GM13976 (cell line): ENCODE data around the gene DERA.

ENCODE experiments used
- DNase-seq: peaks from one replicate; pipeline ENCODE4 v3.0.0; 2012; ENCODE audit warnings: low spot score
- in situ Hi-C: fragments of 300-500 bp; cut with MboI; formaldehyde crosslinking; loops from one replicate; pipeline ENCODE4 v1.12.0; 2022; ENCODE audit warnings: low sequenced_read_pairs, mixed read lengths, inconsistent platforms; ENCODE audit not compliant: unreplicated experiment
- TF ChIP-seq, protein P1 (sequence below): IDR thresholded peaks from 2 replicates; pipeline ENCODE4 v1.5.1; 2012; ENCODE audit warnings: borderline replicate concordance, mild to moderate bottlenecking; ENCODE audit not compliant: insufficient read depth; ENCODE audit errors: extremely low read depth, missing control alignments, control extremely low read depth

The DERA gene

DNA sequence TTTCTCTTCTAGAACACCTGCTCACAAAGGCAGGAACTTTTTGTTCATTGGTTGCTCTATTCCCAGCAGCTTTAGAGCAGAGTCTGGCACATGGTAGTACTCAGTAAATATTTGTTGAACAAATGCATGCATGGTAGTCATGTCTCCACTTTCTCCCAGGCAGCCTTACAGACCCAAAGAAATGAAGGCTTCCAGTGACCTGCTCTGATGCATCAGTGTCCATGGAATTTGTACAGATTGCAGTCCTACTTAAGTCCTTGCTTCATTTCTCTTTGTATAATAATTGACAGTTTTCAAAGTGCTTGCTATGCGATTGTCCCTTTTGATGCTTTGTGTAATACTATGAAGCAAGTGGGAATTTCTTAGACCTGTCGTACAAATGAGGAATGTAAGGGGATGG lies 119.6 kb downstream of the DERA start:
- TF ChIP-seq, protein P1, sequence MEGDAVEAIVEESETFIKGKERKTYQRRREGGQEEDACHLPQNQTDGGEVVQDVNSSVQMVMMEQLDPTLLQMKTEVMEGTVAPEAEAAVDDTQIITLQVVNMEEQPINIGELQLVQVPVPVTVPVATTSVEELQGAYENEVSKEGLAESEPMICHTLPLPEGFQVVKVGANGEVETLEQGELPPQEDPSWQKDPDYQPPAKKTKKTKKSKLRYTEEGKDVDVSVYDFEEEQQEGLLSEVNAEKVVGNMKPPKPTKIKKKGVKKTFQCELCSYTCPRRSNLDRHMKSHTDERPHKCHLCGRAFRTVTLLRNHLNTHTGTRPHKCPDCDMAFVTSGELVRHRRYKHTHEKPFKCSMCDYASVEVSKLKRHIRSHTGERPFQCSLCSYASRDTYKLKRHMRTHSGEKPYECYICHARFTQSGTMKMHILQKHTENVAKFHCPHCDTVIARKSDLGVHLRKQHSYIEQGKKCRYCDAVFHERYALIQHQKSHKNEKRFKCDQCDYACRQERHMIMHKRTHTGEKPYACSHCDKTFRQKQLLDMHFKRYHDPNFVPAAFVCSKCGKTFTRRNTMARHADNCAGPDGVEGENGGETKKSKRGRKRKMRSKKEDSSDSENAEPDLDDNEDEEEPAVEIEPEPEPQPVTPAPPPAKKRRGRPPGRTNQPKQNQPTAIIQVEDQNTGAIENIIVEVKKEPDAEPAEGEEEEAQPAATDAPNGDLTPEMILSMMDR: no peak
- DNase-seq: no peak
- in situ Hi-C loops: no loop called here

DNA sequence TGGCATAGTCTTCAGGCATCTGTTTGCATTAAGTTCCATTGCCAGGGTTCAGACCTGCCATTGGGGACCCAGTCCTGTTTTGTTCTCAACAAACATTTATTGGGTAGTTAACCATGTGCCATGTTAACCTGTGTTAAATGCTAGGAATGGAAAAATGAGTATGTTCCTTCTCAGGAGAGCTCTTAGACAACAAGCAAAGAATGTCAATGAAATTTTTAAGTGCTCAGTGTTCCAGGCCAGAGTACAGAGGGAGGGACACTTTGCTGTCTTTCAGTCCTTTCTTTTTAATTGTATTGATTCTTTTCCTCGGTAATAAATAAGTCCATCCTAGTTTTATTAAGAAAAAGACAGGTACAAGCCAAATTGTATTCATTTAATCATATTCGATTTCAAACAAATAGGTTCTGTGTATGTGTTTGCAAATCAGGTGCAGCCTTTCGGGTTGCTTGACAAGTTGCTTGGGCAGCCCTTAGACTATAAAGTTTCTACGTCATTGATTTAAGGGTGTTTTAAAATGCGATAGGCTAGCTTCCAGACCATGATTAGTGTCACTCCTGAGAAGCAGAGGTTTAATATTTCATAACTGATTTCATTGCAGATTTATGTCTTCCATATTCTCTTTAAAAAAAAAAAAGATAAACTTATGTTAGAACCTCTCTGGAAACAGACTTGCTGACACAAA lies 123.1 kb downstream of the DERA start:
- no peak for DNase-seq
- in situ Hi-C loops: no loop called here
- TF ChIP-seq, protein P1: no peak

DNA sequence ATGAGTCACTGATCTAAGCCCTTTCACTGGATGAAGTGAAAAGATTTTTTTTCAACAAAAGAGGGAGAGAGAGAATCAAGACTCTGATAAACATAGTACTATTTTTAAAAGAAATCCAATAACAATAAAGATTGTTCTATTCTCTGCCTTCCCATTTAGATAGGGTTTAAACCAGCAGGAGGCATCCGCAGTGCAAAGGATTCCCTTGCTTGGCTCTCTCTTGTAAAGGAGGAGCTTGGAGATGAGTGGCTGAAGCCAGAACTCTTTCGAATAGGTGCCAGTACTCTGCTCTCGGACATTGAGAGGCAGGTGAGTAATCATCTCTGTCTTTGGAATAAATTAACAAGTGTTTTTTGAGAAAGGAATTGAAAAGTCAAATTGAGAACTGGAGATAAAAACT lies 124.9 kb downstream of the DERA start:
- TF ChIP-seq, protein P1: no peak
- in situ Hi-C loops: no loop called here
- no peak for DNase-seq

DNA sequence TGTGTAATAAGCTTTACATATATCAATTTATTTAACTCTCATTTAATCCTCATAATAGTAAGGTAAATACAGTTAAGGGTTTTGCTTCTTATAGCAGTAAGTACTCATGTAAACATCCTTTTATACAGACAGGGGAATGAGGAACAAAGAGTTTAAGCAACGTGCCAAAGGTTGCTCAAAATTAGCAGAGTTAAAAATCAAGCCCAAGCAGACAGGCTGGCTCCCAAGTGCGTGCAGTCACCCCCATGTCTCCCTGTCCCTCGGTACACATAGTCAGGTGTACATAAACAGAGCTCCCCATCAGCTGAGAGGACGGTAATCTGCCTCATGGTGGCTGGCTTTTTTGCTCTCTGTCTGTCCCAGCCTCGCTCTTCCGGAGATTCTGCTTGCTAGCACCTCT lies 126.4 kb downstream of the DERA start:
- TF ChIP-seq, protein P1: no peak
- in situ Hi-C loops: no loop called here
- no peak for DNase-seq

DNA sequence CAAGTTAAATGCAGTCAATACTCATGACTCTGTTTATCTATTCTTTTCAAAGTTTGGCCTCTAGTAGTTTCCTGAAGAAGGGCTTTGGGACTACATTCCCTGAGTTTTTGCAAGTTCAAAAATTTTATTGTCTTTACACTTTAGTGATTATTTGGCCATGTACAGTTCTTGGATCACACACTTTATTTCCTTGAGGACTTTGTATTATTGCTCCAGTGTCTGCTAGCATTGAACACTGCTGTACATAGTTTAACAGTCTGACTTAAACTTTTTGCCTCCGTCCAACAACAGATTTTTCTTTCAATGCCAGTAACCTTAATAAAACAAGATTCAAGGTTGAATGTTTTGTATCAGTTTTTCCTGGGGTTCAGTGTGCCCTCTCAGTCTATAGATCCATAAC lies 132.3 kb downstream of the DERA start:
- TF ChIP-seq, protein P1: no peak
- in situ Hi-C loops: no loop called here
- DNase-seq: no peak

DNA sequence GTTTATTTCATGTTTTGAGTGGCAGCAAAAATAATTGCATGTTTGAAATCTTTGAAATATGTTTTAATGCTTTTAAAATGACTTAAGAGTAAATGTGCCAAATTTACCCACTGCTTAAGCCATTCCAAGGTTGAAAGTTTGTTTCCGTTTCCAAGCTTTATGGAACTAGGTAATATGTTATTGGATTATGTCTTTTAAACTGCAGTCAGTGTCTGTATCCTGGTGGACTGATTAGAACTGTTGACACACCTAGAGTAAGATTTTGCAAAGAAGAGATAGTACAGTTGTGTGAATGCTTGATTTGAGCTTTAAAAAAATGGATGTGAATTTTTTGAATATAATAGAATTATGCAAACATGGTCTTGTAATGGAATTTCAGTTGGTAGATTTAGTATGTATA lies 135.1 kb downstream of the DERA start:
- DNase-seq: no peak
- in situ Hi-C loops: no loop called here
- TF ChIP-seq, protein P1: no peak

DNA sequence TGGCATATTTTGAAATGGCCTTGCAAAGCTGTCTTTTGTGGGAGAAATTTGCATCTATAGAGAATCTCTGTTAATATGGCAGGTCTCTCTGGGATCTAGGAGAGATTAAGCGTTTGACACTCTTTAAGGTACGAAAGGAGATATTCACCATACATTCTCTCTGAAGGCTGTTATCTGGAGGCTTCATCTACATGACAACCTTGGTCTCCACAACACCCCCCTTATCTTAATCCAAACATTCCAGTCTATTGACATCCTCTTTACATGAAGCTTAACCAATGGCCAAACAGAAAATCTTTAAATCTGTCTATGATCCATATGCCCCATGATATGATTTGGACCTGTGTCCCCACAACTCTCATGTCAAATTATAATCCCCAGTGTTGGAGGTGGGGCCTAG lies 137.4 kb downstream of the DERA start:
- in situ Hi-C loops: no loop called here
- no peak for DNase-seq
- TF ChIP-seq, protein P1: no peak
